ENCODE data around the gene TNP2.

TNP2 gene

GRCh38 chr16:11219178-11219577 lies 49.9 kb downstream of the TNP2 start:
- Mint-ChIP-seq H3K27ac (no peak overlapping the region), H3K4me3 (no peak overlapping the region)
- DNase-seq: no peak

GRCh38 chr16:11218604-11218962 lies 50.5 kb downstream of the TNP2 start:
- peaks cover 4% of the 10 kb centered on the region for H3K36me3 Mint-ChIP-seq (ENCODE audit: low read depth)
- TF ChIP-seq CTCF (IDR thresholded peaks at IDR 0.05): peak; percentile 37
- no peak overlapping the region for H3K27ac Mint-ChIP-seq
- peaks cover 35% of the 10 kb centered on the region for H3K9me3 Mint-ChIP-seq
- H3K4me3 Mint-ChIP-seq: no peak overlapping the region
- no peak for DNase-seq
- H3K27me3 Mint-ChIP-seq (ENCODE audit: low read depth, poor library complexity): peaks cover 20% of the 10 kb centered on the region
- H3K4me1 Mint-ChIP-seq: peaks cover 7% of the 10 kb centered on the region

More at GRCh38 chr16:11219178-11219577, 49.9 kb downstream of the TNP2 start:
- H3K36me3 Mint-ChIP-seq (ENCODE audit: low read depth): peaks cover 4% of the 10 kb centered on the region
- H3K4me1 Mint-ChIP-seq: peaks cover 11% of the 10 kb centered on the region
- no peak for TF ChIP-seq CTCF (IDR thresholded peaks at IDR 0.05)
- peaks cover 35% of the 10 kb centered on the region for H3K9me3 Mint-ChIP-seq
- H3K27me3 Mint-ChIP-seq (ENCODE audit: low read depth, poor library complexity): peaks cover 20% of the 10 kb centered on the region

Data from nephron progenitor cell (in vitro differentiated cells).